IMR-90 (cell line): ENCODE data around the gene PPARD. TPM values are rescaled to one million over a fixed set of nuclear protein-coding genes. Genes with fewer than 3 reads are reported as not detected.

ENCODE experiments used
- ATAC-seq: fragments of 200-7000 bp; cut with Tn5 transposase; 2 replicates; pipeline ENCODE4 v1.9.1; 2020; ENCODE audit warnings: low read depth, mild to moderate bottlenecking, moderate library complexity
- BruUV-seq: library from RNA; stranded (reverse); fragments of 400-500 nt; replicated peaks from 2 replicates; lab custom pipeline; 2021; lab: Mats Ljungman, UMichigan
- CTCF ChIA-PET: fragments of 300-600 bp; formaldehyde crosslinking; extraction: SDS; loops from one replicate; lab custom pipeline; 2021; ENCODE audit warnings: antibody characterized with exemption; lab: Yijun Ruan, JAX
- POLR2A ChIA-PET: fragments of 300-600 bp; sonication (Branson Sonifier 250); formaldehyde crosslinking; loops from one replicate; lab custom pipeline; 2022; ENCODE audit warnings: antibody characterized with exemption; ENCODE audit not compliant: unreplicated experiment; lab: Charles Lee
- DNase-seq: peaks from one replicate; pipeline ENCODE4 v3.0.0; 2013
- H2AFZ ChIP-seq: replicated peaks from 2 replicates; pipeline ENCODE3; 2013; ENCODE audit warnings: low read length, mild to moderate bottlenecking; ENCODE audit not compliant: poor library complexity
- H2AK5ac ChIP-seq: 2 replicates; pipeline ENCODE4 v1.6.1; 2013; ENCODE audit warnings: low read depth, low read length, inconsistent platforms
- H2AK9ac ChIP-seq: replicated peaks from 2 replicates; pipeline ENCODE3; 2013; ENCODE audit warnings: mild to moderate bottlenecking, low read depth, low read length, moderate library complexity; ENCODE audit not compliant: poor library complexity
- H2BK120ac ChIP-seq: 2 replicates; pipeline ENCODE4 v1.6.1; 2013; ENCODE audit warnings: low read depth, low read length, inconsistent platforms
- H2BK15ac ChIP-seq: 3 replicates; pipeline ENCODE4 v1.6.1; 2013; ENCODE audit warnings: low read depth, low read length, inconsistent platforms
- H2BK20ac ChIP-seq: 2 replicates; pipeline ENCODE4 v1.6.1; 2013; ENCODE audit warnings: low read depth, mild to moderate bottlenecking, inconsistent platforms, low read length, moderate library complexity
- H2BK5ac ChIP-seq: 2 replicates; pipeline ENCODE4 v1.6.1; 2013; ENCODE audit warnings: mild to moderate bottlenecking, low read depth, low read length, inconsistent platforms; ENCODE audit not compliant: poor library complexity, severe bottlenecking
- H3K14ac ChIP-seq: replicated peaks from 2 replicates; pipeline ENCODE4 v1.6.1; 2013; ENCODE audit warnings: low read depth, low read length, inconsistent platforms
- H3K18ac ChIP-seq: 2 replicates; pipeline ENCODE4 v1.6.1; 2013; ENCODE audit warnings: low read depth, low read length, control low read depth
- H3K23ac ChIP-seq: 2 replicates; pipeline ENCODE4 v1.6.1; 2013; ENCODE audit warnings: low read depth, low read length, inconsistent platforms
- H3K27ac ChIP-seq: 2 replicates; pipeline ENCODE4 v1.5.1; 2013; ENCODE audit warnings: mild to moderate bottlenecking, control low read depth, low read length; ENCODE audit not compliant: insufficient read depth
- H3K27me3 ChIP-seq: 2 replicates; pipeline ENCODE4 v1.6.1; 2013; ENCODE audit warnings: low read length; ENCODE audit not compliant: control insufficient read depth, insufficient read depth
- H3K36me3 ChIP-seq: 2 replicates; pipeline ENCODE4 v1.6.1; 2013; ENCODE audit warnings: low read length, mixed read lengths; ENCODE audit not compliant: control insufficient read depth, insufficient read depth
- H3K4ac ChIP-seq: 2 replicates; pipeline ENCODE4 v1.6.1; 2013; ENCODE audit warnings: low read depth, low read length, inconsistent platforms
- H3K4me1 ChIP-seq: 2 replicates; pipeline ENCODE4 v1.6.1; 2013; ENCODE audit warnings: low read length, mixed read lengths; ENCODE audit not compliant: control insufficient read depth, insufficient read depth
- H3K4me2 ChIP-seq: 2 replicates; pipeline ENCODE4 v1.6.1; 2013; ENCODE audit warnings: low read depth, mild to moderate bottlenecking, control low read depth, low read length, moderate library complexity
- H3K4me3 ChIP-seq: 2 replicates; pipeline ENCODE4 v1.5.1; 2013; ENCODE audit warnings: low read depth, mild to moderate bottlenecking, control low read depth, low read length, moderate library complexity; ENCODE audit not compliant: insufficient read depth
- H3K56ac ChIP-seq: 2 replicates; pipeline ENCODE4 v1.6.1; 2013; ENCODE audit warnings: low read length, inconsistent platforms; ENCODE audit not compliant: insufficient read depth; ENCODE audit errors: extremely low read depth
- H3K79me1 ChIP-seq, 2 experiments: 2 replicates each; pipeline ENCODE4 v1.6.1; 2013; ENCODE audit warnings: low read length in 2 of 2, inconsistent platforms in 1 of 2, low read depth in 1 of 2
- H3K9ac ChIP-seq: 2 replicates; pipeline ENCODE4 v1.6.1; 2013; ENCODE audit warnings: low read depth, low read length, control low read depth
- H3K9me1 ChIP-seq: 2 replicates; pipeline ENCODE4 v1.6.1; 2013; ENCODE audit warnings: low read length, inconsistent platforms; ENCODE audit not compliant: insufficient read depth
- H3K9me3 ChIP-seq: 2 replicates; pipeline ENCODE4 v1.6.1; 2013; ENCODE audit warnings: low read length; ENCODE audit not compliant: control insufficient read depth, insufficient read depth
- H4K20me1 ChIP-seq: 2 replicates; pipeline ENCODE4 v1.6.1; 2013; ENCODE audit warnings: low read length, inconsistent platforms; ENCODE audit not compliant: insufficient read depth
- H4K5ac ChIP-seq: 2 replicates; pipeline ENCODE4 v1.6.1; 2013; ENCODE audit warnings: mild to moderate bottlenecking, low read depth, low read length, control low read depth
- H4K8ac ChIP-seq, 2 experiments: 2 replicates each; pipeline ENCODE4 v1.6.1; 2013; ENCODE audit warnings: low read depth in 2 of 2, low read length in 2 of 2, control low read depth in 1 of 2, inconsistent platforms in 1 of 2
- H4K91ac ChIP-seq: 2 replicates; pipeline ENCODE4 v1.6.1; 2013; ENCODE audit warnings: low read depth, low read length, inconsistent platforms; ENCODE audit not compliant: insufficient read depth
- BHLHE40 ChIP-seq: fragments of 150-350 bp; IDR thresholded peaks from 2 replicates; pipeline ENCODE4 v1.6.1; 2016; ENCODE audit warnings: mild to moderate bottlenecking, low read depth, low read length
- CEBPB ChIP-seq: IDR thresholded peaks from 2 replicates; pipeline ENCODE4 v1.6.1; 2012; ENCODE audit warnings: low read depth, low read length, improper control_type of control experiment
- CHD1 ChIP-seq: IDR thresholded peaks from 2 replicates; pipeline ENCODE4 v1.6.1; 2012; ENCODE audit warnings: low read depth, low read length, improper control_type of control experiment
- ELK1 ChIP-seq: fragments of 150-350 bp; IDR thresholded peaks from 2 replicates; pipeline ENCODE4 v1.6.1; 2016; ENCODE audit warnings: low read depth, mild to moderate bottlenecking, low read length, moderate library complexity, borderline replicate concordance
- FOS ChIP-seq: fragments of 150-350 bp; IDR thresholded peaks from 2 replicates; pipeline ENCODE4 v1.6.1; 2016; ENCODE audit warnings: low read depth, low read length
- NFE2L2 ChIP-seq: fragments of 150-350 bp; IDR thresholded peaks from 2 replicates; pipeline ENCODE4 v1.6.1; 2016; ENCODE audit warnings: low read depth, mild to moderate bottlenecking, low read length
- RAD21 ChIP-seq: IDR thresholded peaks from 2 replicates; pipeline ENCODE4 v1.6.1; 2012; ENCODE audit warnings: low read length, improper control_type of control experiment
- RFX5 ChIP-seq: IDR thresholded peaks from 2 replicates; pipeline ENCODE4 v1.8.0; 2012; ENCODE audit warnings: low read depth, mild to moderate bottlenecking, low read length, moderate library complexity
- SMC3 ChIP-seq: fragments of 150-350 bp; IDR thresholded peaks from 2 replicates; pipeline ENCODE4 v1.6.1; 2016; ENCODE audit warnings: low read depth, mild to moderate bottlenecking, antibody characterized with exemption, low read length, moderate library complexity
- WGBS, 2 experiments: methylation state at CpG; one replicate each; pipeline versions ENCODE4 v1.1.5 to v1.1.7; 2013; ENCODE audit warnings: missing lambda C conversion rate in 2 of 2; ENCODE audit not compliant: insufficient read length in 1 of 2; ENCODE audit errors: extremely low coverage in 2 of 2; 5-methylcytosine and 5-hydroxymethylcytosine counted together
- dilution Hi-C: fragments of 300-500 bp; cut with HindIII; formaldehyde crosslinking; loops from one replicate; pipeline ENCODE4 v1.14.3; 2018; ENCODE audit warnings: low sequenced_read_pairs; ENCODE audit not compliant: unreplicated experiment
- in situ Hi-C: fragments of 300-500 bp; cut with MboI; formaldehyde crosslinking; loops from 3 replicates; pipeline ENCODE4 v1.14.3; 2019; ENCODE audit warnings: low sequenced_read_pairs, inconsistent platforms, mixed read lengths
- intact Hi-C: fragments of 100-400 bp; cut with micrococcal nuclease; formaldehyde crosslinking; loops from 2 replicates; pipeline ENCODE4 v1.10.0; 2022
- polyA plus RNA-seq, 3 experiments: library from polyadenylated mRNA; depleted of rRNA; stranded (reverse); fragments of >200 nt; gene quantifications; 2 replicates each; pipeline ENCODE4 v1.2.3, GENCODE V29; 2012; ENCODE audit warnings: low replicate concordance in 1 of 3
- total RNA-seq: library from RNA; depleted of rRNA; stranded (reverse); fragments of >200 nt; gene quantifications from 2 replicates; pipeline ENCODE4 v1.2.3, GENCODE V29; 2012

Gene PPARD
- total and polyA plus RNA-seq, 2 of the 4 experiments (the other 2 are of a cell fraction), result 10.4 to 69.0 TPM

GRCh38 chr6:35358086-35358485 lies 15.7 kb downstream of the PPARD start:
- H2AFZ ChIP-seq, result no peak overlapping the region
- H3K9me3 ChIP-seq, result no peaks in the 10 kb centered on the region
- H3K79me1 ChIP-seq, result peaks cover 62 to 92% of the 10 kb centered on the region in 2 experiments
- H4K20me1 ChIP-seq, result peaks cover 59% of the 10 kb centered on the region
- H3K27me3 ChIP-seq, result no peaks in the 10 kb centered on the region
- H4K91ac ChIP-seq, result no peak overlapping the region
- dilution Hi-C loops (no loop called here), intact Hi-C loops (no loop called here), in situ Hi-C loops (no loop called here)
- no peak overlapping the region for H3K27ac ChIP-seq
- DNase-seq, result no peak
- peaks cover 45% of the 10 kb centered on the region for H3K9me1 ChIP-seq
- H2BK5ac ChIP-seq, result no peak overlapping the region
- no peak for TF ChIP-seq NFE2L2
- no peak for TF ChIP-seq CEBPB
- no peak for TF ChIP-seq ELK1
- no peak for TF ChIP-seq SMC3
- TF ChIP-seq CHD1, result no peak
- no peak for TF ChIP-seq BHLHE40
- no peak for TF ChIP-seq RAD21
- TF ChIP-seq RFX5, result no peak
- no peak for TF ChIP-seq FOS
- peaks cover 35% of the 10 kb centered on the region for H3K4me1 ChIP-seq
- no peak overlapping the region for H4K5ac ChIP-seq
- H3K14ac ChIP-seq, result no peak overlapping the region
- no peak overlapping the region for H3K4me3 ChIP-seq
- H2BK120ac ChIP-seq, result no peak overlapping the region
- no CpG with 5 or more reads among the region's 3 CpGs for WGBS, 2 experiments
- no peak overlapping the region for H3K56ac ChIP-seq
- H3K4me2 ChIP-seq, result no peak overlapping the region
- no peak overlapping the region for H3K9ac ChIP-seq
- POLR2A ChIA-PET, result no interaction called here
- H3K18ac ChIP-seq, result no peak overlapping the region
- ATAC-seq, result no peak
- no TSS peak for BruUV-seq
- no peak overlapping the region; the same call in 2 of the 3 replicates for H2BK15ac ChIP-seq
- H3K23ac ChIP-seq, result 0 out of 2 replicates have a peak overlapping the region, but pooled peaks have one; percentile 86
- H2BK20ac ChIP-seq, result no peak overlapping the region
- CTCF ChIA-PET, result no interaction called here
- H3K36me3 ChIP-seq, result peaks cover 40% of the 10 kb centered on the region
- H2AK5ac ChIP-seq, result no peak overlapping the region
- peak overlapping the region in 1 of 2 experiments; percentile 24; a peak in 1 of 4 replicates for H4K8ac ChIP-seq
- H3K4ac ChIP-seq, result no peak overlapping the region
- no peak overlapping the region for H2AK9ac ChIP-seq
